ENCODE data around the gene PPP2R3C. TPM values are rescaled to one million over a fixed set of nuclear protein-coding genes. Genes with fewer than 3 reads are reported as not detected.

PPP2R3C gene
- total and polyA plus RNA-seq, 2 of the 13 experiments (the other 11 are each of a cell fraction or from before 2014, with no cell fraction given) = 63.4 to 102 TPM

GRCh38 chr14:35052637-35053036 is 69.2 kb downstream of the PPP2R3C start:
- Histone ChIP-seq H3K4me2 (ENCODE audit: low read depth, low read length) (no peak overlapping the region), H4K20me1 (ENCODE audit: insufficient read depth, low read length) (no peaks in the 10 kb centered on the region), H2AFZ (ENCODE audit: low read length) (no peak overlapping the region), H3K79me2 (ENCODE audit: insufficient read depth, low read length) (peaks cover 4% of the 10 kb centered on the region), H3K9me3 (ENCODE audit: low read length) (no peaks in the 10 kb centered on the region), H3K36me3 (replicated peaks in 1 of 2; ENCODE audit: control insufficient read depth in 1 of 2, insufficient read depth in 2 of 2, low read length in 2 of 2) (peaks cover 8 to 27% of the 10 kb centered on the region in 2 experiments), H3K27me3 (ENCODE audit: control insufficient read depth in 1 of 2, insufficient read depth in 2 of 2, low read length in 2 of 2) (no peaks in the 10 kb centered on the region), H3K9ac (ENCODE audit: insufficient read depth, low read depth, low read length) (no peak overlapping the region), H3K4me1 (ENCODE audit: insufficient read depth, low read length) (peaks cover 46% of the 10 kb centered on the region), H3K27ac (ENCODE audit: extremely low read length, insufficient read depth, low read length) (no peak overlapping the region), H3K4me3 (replicated peaks in 1 of 3; ENCODE audit: insufficient read depth in 1 of 3, low read depth in 2 of 3, low read length in 3 of 3) (no peak overlapping the region)
- no peak for FAIRE-seq
- in situ Hi-C loops (cut with HindIII; ENCODE audit: extremely low pct_ligation_motif_present, low pct_unique_long_range_greater_than_20kb) (no loop called here), intact Hi-C loops (cut with micrococcal nuclease; ENCODE audit: unreplicated experiment) (no loop called here)
- BruUV-seq (replicated peaks) = no TSS peak
- TF ChIP-seq ZBTB20 (CRISPR knock-in tag; IDR thresholded peaks at IDR 0.05; ENCODE audit: borderline replicate concordance, low read depth) = no peak
- TF ChIP-seq ATF4 (CRISPR knock-in tag; IDR thresholded peaks at IDR 0.05) = no peak
- 0 out of 2 replicates have a peak, but pooled peaks have one; percentile 17 for TF ChIP-seq HHEX (CRISPR knock-in tag; IDR thresholded peaks at IDR 0.05)
- no peak for ATAC-seq
- 52% methylated on average over 2 of the region's 2 CpGs for WGBS (ENCODE audit: low lambda C conversion rate)
- ChIA-PET CTCF (ENCODE audit: low intra/inter-chr PET ratio, low total read pairs) (no interaction called here), POLR2A (no interaction called here)
- DNase-seq (ENCODE audit: low spot score) = no peak

- peaks cover 52% of the 10 kb centered on the region for H3K4me1 ChIP-seq (ENCODE audit: insufficient read depth, low read length)
- no TSS peak for BruUV-seq (replicated peaks)
- no peak overlapping the region for H3K4me3 ChIP-seq (replicated peaks in 1 of 3; ENCODE audit: insufficient read depth in 1 of 3, low read depth in 2 of 3, low read length in 3 of 3)
- intact Hi-C loops (cut with micrococcal nuclease; ENCODE audit: unreplicated experiment) (no loop called here), in situ Hi-C loops (cut with HindIII; ENCODE audit: extremely low pct_ligation_motif_present, low pct_unique_long_range_greater_than_20kb) (no loop called here)
- peaks cover 7 to 21% of the 10 kb centered on the region in 2 experiments; a peak in 4 of 5 replicates for H3K36me3 ChIP-seq (replicated peaks in 1 of 2; ENCODE audit: control insufficient read depth in 1 of 2, insufficient read depth in 2 of 2, low read length in 2 of 2)
- WGBS (ENCODE audit: low lambda C conversion rate) = 52% methylated on average over 1 of the region's 1 CpG
- peak; percentile 54 for ATAC-seq
- peak; percentile 8 for FAIRE-seq
- H3K27ac ChIP-seq (ENCODE audit: extremely low read length, insufficient read depth, low read length) = no peak overlapping the region
- peaks cover 11% of the 10 kb centered on the region for H3K79me2 ChIP-seq (ENCODE audit: insufficient read depth, low read length)
- peak; percentile 89 for DNase-seq (ENCODE audit: low spot score)
- no peaks in the 10 kb centered on the region for H3K9me3 ChIP-seq (ENCODE audit: low read length)
- POLR2A ChIA-PET = interaction anchor here (2.4 kb wide), 1 partner anchor 70 kb away, joined by 13 read pairs; the partner anchor contains the start of gene SRP54
- H3K27me3 ChIP-seq (ENCODE audit: control insufficient read depth in 1 of 2, insufficient read depth in 2 of 2, low read length in 2 of 2) = no peaks in the 10 kb centered on the region; a peak in 1 of 5 replicates
- CTCF ChIA-PET (ENCODE audit: low intra/inter-chr PET ratio, low total read pairs) = no interaction called here
- no peaks in the 10 kb centered on the region for H4K20me1 ChIP-seq (ENCODE audit: insufficient read depth, low read length)
- H2AFZ ChIP-seq (ENCODE audit: low read length) = no peak overlapping the region
- H3K9ac ChIP-seq (ENCODE audit: insufficient read depth, low read depth, low read length) = no peak overlapping the region
- no peak overlapping the region for H3K4me2 ChIP-seq (ENCODE audit: low read depth, low read length)
- peak; percentile 2 for TF ChIP-seq ASH2L (IDR thresholded peaks at IDR 0.05; ENCODE audit: insufficient read length, low read depth, low read length)
- 0 out of 2 replicates have a peak, but pooled peaks have one; percentile 31 for TF ChIP-seq MLXIP (CRISPR knock-in tag; IDR thresholded peaks at IDR 0.05; ENCODE audit: borderline replicate concordance)
- TF ChIP-seq ARID3A (IDR thresholded peaks at IDR 0.05; ENCODE audit: low read depth, low read length) = peak; percentile 69; the same call in 1 of the 2 replicates
- TF ChIP-seq E2F1 (CRISPR knock-in tag; IDR thresholded peaks at IDR 0.05) = 0 out of 2 replicates have a peak, but pooled peaks have one; percentile 26
These were observed 70.0 kb downstream of the PPP2R3C start for GRCh38 chr14:35051796-35052195.
